D341Med (cell line): ENCODE measurements around the gene IL6ST.
"Not testable (repeated sequence)": the region's sequence is repeated elsewhere in the genome, so short reads cannot be mapped to it uniquely, and the experiment has no call there.

Experiments
- DNase-seq: peaks from one replicate; pipeline ENCODE4 v3.0.0; 2012; ENCODE audit warnings: low spot score

IL6ST gene

GRCh38 chr5:56003679-56004078 is 8.9 kb upstream of the IL6ST start:
- no peak for DNase-seq

- no peak for DNase-seq
These were observed 8.4 kb upstream of the IL6ST start for GRCh38 chr5:56003179-56003578.

- no peak for DNase-seq
These were observed 7.5 kb upstream of the IL6ST start for GRCh38 chr5:56002303-56002702.

GRCh38 chr5:56000221-56000620 is 5.5 kb upstream of the IL6ST start:
- DNase-seq, result not testable (repeated sequence)

- DNase-seq, result no peak
These were observed 4.2 kb upstream of the IL6ST start for GRCh38 chr5:55998966-55999365.

GRCh38 chr5:55997742-55998351 is 3.1 kb upstream of the IL6ST start:
- DNase-seq, result no peak

- peak; percentile 97 for DNase-seq
These were observed 493 bp upstream of the IL6ST start for GRCh38 chr5:55994998-55995914.

GRCh38 chr5:55993731-55994494 is 850 bp downstream of the IL6ST start:
- DNase-seq, result no peak

- no peak for DNase-seq
These were observed 1.8 kb downstream of the IL6ST start for GRCh38 chr5:55993013-55993412.

GRCh38 chr5:55991768-55992486 is 2.8 kb downstream of the IL6ST start:
- DNase-seq, result no peak

- not testable (repeated sequence) for DNase-seq
These were observed 3.9 kb downstream of the IL6ST start for GRCh38 chr5:55990895-55991294.

- no peak for DNase-seq
These were observed 4.9 kb downstream of the IL6ST start for GRCh38 chr5:55989860-55990259.

- DNase-seq, result no peak
These were observed 5.7 kb downstream of the IL6ST start for GRCh38 chr5:55988979-55989638.

- DNase-seq, result not testable (repeated sequence)
These were observed 6.3 kb downstream of the IL6ST start for GRCh38 chr5:55988428-55988827.

GRCh38 chr5:55986931-55987330 is 7.8 kb downstream of the IL6ST start:
- no peak for DNase-seq

GRCh38 chr5:55985181-55985580 is 9.6 kb downstream of the IL6ST start:
- no peak for DNase-seq

- DNase-seq, result no peak
These were observed 10.8 kb downstream of the IL6ST start for GRCh38 chr5:55983986-55984385.

- DNase-seq, result no peak
These were observed 11.8 kb downstream of the IL6ST start for GRCh38 chr5:55982957-55983381.

GRCh38 chr5:55973296-55973695 is 21.5 kb downstream of the IL6ST start:
- no peak for DNase-seq

- DNase-seq, result no peak
These were observed 24.8 kb downstream of the IL6ST start for GRCh38 chr5:55969956-55970355.

GRCh38 chr5:55966284-55966683 is 28.5 kb downstream of the IL6ST start:
- DNase-seq, result no peak
